Smooth muscle cell (in vitro differentiated cells): Measurements from ENCODE around the gene KRTAP9-6. TPM values are rescaled to one million over a fixed set of nuclear protein-coding genes. Genes with fewer than 3 reads are reported as not detected.

ENCODE experiments used
- DNase-seq: peaks from one replicate; lab custom pipeline; 2025; ENCODE audit not compliant: unreplicated experiment; lab: John Stamatoyannopoulos, UW
- H2AFZ ChIP-seq: fragments of 200-600 bp; sonication (generic); 2 replicates; pipeline ENCODE4 v1.6.0; 2016; ENCODE audit warnings: antibody characterized with exemption, low read depth, mild to moderate bottlenecking
- H3F3A ChIP-seq: fragments of 200-600 bp; sonication (generic); 2 replicates; pipeline ENCODE4 v1.6.0; 2017; ENCODE audit warnings: antibody characterized with exemption, low read depth
- H3K27ac ChIP-seq: fragments of 200-600 bp; sonication (generic); 2 replicates; pipeline ENCODE4 v1.5.1; 2016; ENCODE audit warnings: low read depth, mild to moderate bottlenecking
- H3K27me3 ChIP-seq: fragments of 200-600 bp; sonication (generic); 2 replicates; pipeline ENCODE4 v1.6.1; 2016; ENCODE audit warnings: low read depth, mild to moderate bottlenecking
- H3K36me3 ChIP-seq: fragments of 200-600 bp; sonication (generic); 2 replicates; pipeline ENCODE4 v1.5.1; 2016; ENCODE audit warnings: low read depth
- H3K4me1 ChIP-seq: fragments of 200-600 bp; sonication (generic); 2 replicates; pipeline ENCODE4 v1.5.1; 2016; ENCODE audit warnings: low read depth
- H3K4me2 ChIP-seq: fragments of 200-600 bp; sonication (generic); 2 replicates; pipeline ENCODE4 v1.6.0; 2016; ENCODE audit warnings: mild to moderate bottlenecking
- H3K4me3 ChIP-seq: fragments of 200-600 bp; sonication (generic); 2 replicates; pipeline ENCODE4 v1.5.1; 2016; ENCODE audit warnings: mild to moderate bottlenecking
- H3K79me2 ChIP-seq: fragments of 200-600 bp; sonication (generic); 2 replicates; pipeline ENCODE4 v1.6.0; 2016; ENCODE audit warnings: low read depth, mild to moderate bottlenecking
- H3K9ac ChIP-seq: fragments of 200-600 bp; sonication (generic); 2 replicates; pipeline ENCODE4 v1.6.0; 2016; ENCODE audit warnings: low read depth
- H3K9me3 ChIP-seq: fragments of 200-600 bp; sonication (generic); replicated peaks from 2 replicates; pipeline ENCODE4 v1.5.1; 2016; ENCODE audit warnings: low read depth
- H4K20me1 ChIP-seq: fragments of 200-600 bp; sonication (generic); 2 replicates; pipeline ENCODE4 v1.6.0; 2016; ENCODE audit warnings: low read depth
- WGBS: methylation state at CpG from one replicate; pipeline ENCODE4 v1.1.7; 2016; ENCODE audit warnings: low lambda C conversion rate; 5-methylcytosine and 5-hydroxymethylcytosine counted together
- polyA plus RNA-seq: library from polyadenylated mRNA; unstranded; fragments of >200 nt; fragmentation: Nextera tagmentation; extraction: Ambion mirVana; gene quantifications from 2 replicates; pipeline ENCODE4 v1.2.1, GENCODE V29; 2016
- total RNA-seq: library from RNA; depleted of rRNA; stranded (reverse); fragments of >200 nt; gene quantifications from 2 replicates; pipeline ENCODE4 v1.2.3, GENCODE V29; 2014
- TF ChIP-seq, protein P1 (sequence below): fragments of 200-600 bp; sonication (generic); IDR thresholded peaks from 2 replicates; pipeline ENCODE4 v1.5.1; 2017; ENCODE audit warnings: borderline replicate concordance, mild to moderate bottlenecking, antibody characterized with exemption; ENCODE audit not compliant: insufficient read depth, poor library complexity, severe bottlenecking

Gene KRTAP9-6
- total and polyA plus RNA-seq, 2 experiments from 2014 or later = not detected

DNA sequence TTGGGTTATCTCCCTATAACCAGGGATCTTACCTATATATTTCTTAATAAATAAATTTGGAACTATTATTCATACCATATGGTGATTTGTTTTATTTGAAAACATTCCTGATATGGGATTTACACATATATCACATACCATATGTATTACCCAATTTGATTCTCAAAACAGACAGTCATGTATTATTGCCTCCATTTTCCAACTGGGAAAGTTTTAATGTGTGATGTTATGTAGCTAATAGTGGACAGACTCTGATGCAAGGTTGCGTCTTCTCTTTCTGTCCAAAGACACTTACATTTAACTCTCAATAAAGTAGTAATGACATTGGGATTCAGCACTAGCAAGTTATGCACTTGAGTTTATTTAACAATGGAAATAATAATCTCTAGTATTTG lies 8.9 kb upstream of the KRTAP9-6 start:
- WGBS = 100% methylated on average over 1 of the region's 1 CpG
- H3K36me3 ChIP-seq = no peaks in the 10 kb centered on the region
- DNase-seq = no peak
- H3F3A ChIP-seq = no peaks in the 10 kb centered on the region
- H4K20me1 ChIP-seq = no peaks in the 10 kb centered on the region
- H3K79me2 ChIP-seq = no peaks in the 10 kb centered on the region
- H3K9ac ChIP-seq = no peak overlapping the region
- no peak overlapping the region for H3K27ac ChIP-seq
- no peak overlapping the region for H2AFZ ChIP-seq
- H3K9me3 ChIP-seq = no peaks in the 10 kb centered on the region
- H3K4me3 ChIP-seq = no peak overlapping the region
- H3K4me2 ChIP-seq = no peak overlapping the region
- H3K4me1 ChIP-seq = no peaks in the 10 kb centered on the region
- peaks cover 53% of the 10 kb centered on the region for H3K27me3 ChIP-seq
- TF ChIP-seq, protein P1, sequence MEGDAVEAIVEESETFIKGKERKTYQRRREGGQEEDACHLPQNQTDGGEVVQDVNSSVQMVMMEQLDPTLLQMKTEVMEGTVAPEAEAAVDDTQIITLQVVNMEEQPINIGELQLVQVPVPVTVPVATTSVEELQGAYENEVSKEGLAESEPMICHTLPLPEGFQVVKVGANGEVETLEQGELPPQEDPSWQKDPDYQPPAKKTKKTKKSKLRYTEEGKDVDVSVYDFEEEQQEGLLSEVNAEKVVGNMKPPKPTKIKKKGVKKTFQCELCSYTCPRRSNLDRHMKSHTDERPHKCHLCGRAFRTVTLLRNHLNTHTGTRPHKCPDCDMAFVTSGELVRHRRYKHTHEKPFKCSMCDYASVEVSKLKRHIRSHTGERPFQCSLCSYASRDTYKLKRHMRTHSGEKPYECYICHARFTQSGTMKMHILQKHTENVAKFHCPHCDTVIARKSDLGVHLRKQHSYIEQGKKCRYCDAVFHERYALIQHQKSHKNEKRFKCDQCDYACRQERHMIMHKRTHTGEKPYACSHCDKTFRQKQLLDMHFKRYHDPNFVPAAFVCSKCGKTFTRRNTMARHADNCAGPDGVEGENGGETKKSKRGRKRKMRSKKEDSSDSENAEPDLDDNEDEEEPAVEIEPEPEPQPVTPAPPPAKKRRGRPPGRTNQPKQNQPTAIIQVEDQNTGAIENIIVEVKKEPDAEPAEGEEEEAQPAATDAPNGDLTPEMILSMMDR = no peak

DNA sequence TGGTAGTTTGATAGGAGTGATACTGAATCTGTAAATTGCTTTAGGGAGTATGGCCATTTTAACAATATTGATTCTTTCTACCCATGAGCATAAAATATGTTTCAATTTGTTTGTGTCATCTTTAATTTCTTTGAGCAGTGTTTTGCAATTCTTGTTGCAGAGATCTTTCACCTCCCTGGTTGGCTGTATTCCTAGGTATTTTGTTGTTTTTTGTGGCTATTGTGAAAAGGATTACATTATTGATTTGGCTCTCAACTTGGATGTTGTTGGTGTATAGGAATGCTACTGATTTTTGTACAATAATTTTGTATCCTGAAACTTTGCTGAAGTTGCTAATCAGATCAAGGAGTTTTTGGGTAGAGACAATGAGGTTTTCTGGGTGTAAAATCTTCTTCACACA lies 6.8 kb upstream of the KRTAP9-6 start:
- no peak for DNase-seq
- H3K4me2 ChIP-seq = no peak overlapping the region
- no peak overlapping the region for H2AFZ ChIP-seq
- no peaks in the 10 kb centered on the region for H3K36me3 ChIP-seq
- TF ChIP-seq, protein P1 = no peak
- no peak overlapping the region for H3K27ac ChIP-seq
- peaks cover 39% of the 10 kb centered on the region for H3K27me3 ChIP-seq
- H3K79me2 ChIP-seq = no peaks in the 10 kb centered on the region
- no peaks in the 10 kb centered on the region for H3K9me3 ChIP-seq
- H3K4me3 ChIP-seq = no peak overlapping the region
- no peaks in the 10 kb centered on the region for H3K4me1 ChIP-seq
- H3F3A ChIP-seq = no peaks in the 10 kb centered on the region
- no peak overlapping the region for H3K9ac ChIP-seq
- no peaks in the 10 kb centered on the region for H4K20me1 ChIP-seq

GRCh38 chr17:41263212-41263611 lies 2.0 kb upstream of the KRTAP9-6 start:
- Histone ChIP-seq H3K9me3 (no peaks in the 10 kb centered on the region), H3F3A (no peaks in the 10 kb centered on the region), H3K27ac (no peak overlapping the region), H3K79me2 (no peaks in the 10 kb centered on the region), H2AFZ (no peak overlapping the region), H3K4me3 (no peak overlapping the region), H3K4me2 (no peak overlapping the region), H3K9ac (no peak overlapping the region), H4K20me1 (no peaks in the 10 kb centered on the region), H3K36me3 (no peaks in the 10 kb centered on the region), H3K27me3 (peaks cover 24% of the 10 kb centered on the region), H3K4me1 (no peaks in the 10 kb centered on the region)
- no peak for DNase-seq
- WGBS = 85% methylated on average over 2 of the region's 2 CpGs
- TF ChIP-seq, protein P1 = no peak

DNA sequence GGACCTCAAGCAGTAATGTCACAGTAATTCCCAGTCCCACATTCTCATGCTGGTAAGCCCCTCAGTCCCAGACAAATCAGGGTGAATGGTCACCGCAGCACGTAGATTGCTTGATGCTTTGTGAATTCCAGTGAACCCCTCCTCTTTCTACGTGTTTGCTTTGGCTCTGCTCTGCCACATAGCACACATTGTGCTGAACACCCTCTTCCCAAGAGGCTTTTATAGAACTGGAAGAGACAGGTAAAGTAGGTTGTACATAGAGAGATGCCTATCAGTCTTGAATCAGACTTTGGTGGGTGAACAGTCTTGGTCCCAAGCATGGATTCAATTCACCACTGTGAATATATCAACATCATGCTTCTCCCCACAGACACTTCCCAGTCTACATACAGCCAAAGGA lies 579 bp upstream of the KRTAP9-6 start:
- Histone ChIP-seq H2AFZ (no peak overlapping the region), H3K9ac (no peak overlapping the region), H3K27me3 (peaks cover 24% of the 10 kb centered on the region), H3K9me3 (no peaks in the 10 kb centered on the region), H3K4me2 (no peak overlapping the region), H3F3A (no peaks in the 10 kb centered on the region), H3K79me2 (no peaks in the 10 kb centered on the region), H3K27ac (no peak overlapping the region), H3K4me3 (no peak overlapping the region), H3K4me1 (no peaks in the 10 kb centered on the region), H3K36me3 (no peaks in the 10 kb centered on the region), H4K20me1 (no peaks in the 10 kb centered on the region)
- 78% methylated on average over 3 of the region's 3 CpGs for WGBS
- DNase-seq = no peak
- TF ChIP-seq, protein P1 = no peak
